Pons (tissue), 1 donor: Measurements from ENCODE around the gene C11orf16.
A peak's percentile ranks its signal among the peaks of the same experiment; 100 is the strongest.
"Not testable (repeated sequence)": the region's sequence is repeated elsewhere in the genome, so short reads cannot be mapped to it uniquely, and the experiment has no call there.

ENCODE experiments used
- DNase-seq: peaks from one replicate; pipeline ENCODE4 v3.0.0-alpha.2; 2016; ENCODE audit warnings: low spot score

Gene C11orf16

GRCh38 chr11:8935789-8936188 is 3.0 kb upstream of the C11orf16 start:
- not testable (repeated sequence) for DNase-seq

DNA sequence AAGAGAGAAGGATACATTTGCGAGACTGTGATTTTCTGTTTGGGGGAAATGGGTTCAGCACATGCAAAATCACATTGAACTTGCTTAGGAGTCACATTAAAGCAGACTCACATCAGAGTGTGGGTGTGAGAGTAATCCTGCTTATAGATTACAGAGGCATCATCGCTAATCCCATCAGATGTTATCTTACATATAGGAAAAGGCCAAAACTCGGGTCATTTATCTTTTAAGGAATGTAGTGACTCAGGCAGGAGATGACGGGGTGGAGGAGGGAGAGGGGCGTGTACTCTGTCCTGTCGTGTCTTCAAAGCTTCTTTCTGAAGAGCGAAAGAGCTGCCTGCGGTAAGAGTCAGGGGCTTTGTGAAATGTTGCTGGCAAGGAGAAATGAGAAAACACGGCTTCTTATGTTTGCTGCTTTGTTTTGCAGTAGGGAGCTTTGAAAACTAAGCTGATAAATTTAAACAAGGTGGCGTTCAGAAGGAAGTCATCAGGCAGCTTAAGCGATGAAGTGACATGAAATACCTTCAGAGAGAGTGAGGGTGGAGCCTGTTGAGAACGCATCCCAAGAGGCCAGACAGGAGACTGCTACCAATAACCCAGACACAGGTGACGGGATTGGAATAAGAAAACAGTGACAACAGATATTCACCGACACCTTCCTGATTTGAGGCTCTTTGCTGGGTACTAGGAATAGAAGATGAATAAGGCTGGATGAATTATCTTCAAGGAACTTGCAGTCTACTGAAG is 2.2 kb upstream of the C11orf16 start:
- no peak for DNase-seq

- no peak for DNase-seq
Observed at GRCh38 chr11:8933931-8934330, 1.2 kb upstream of the C11orf16 start.

DNA sequence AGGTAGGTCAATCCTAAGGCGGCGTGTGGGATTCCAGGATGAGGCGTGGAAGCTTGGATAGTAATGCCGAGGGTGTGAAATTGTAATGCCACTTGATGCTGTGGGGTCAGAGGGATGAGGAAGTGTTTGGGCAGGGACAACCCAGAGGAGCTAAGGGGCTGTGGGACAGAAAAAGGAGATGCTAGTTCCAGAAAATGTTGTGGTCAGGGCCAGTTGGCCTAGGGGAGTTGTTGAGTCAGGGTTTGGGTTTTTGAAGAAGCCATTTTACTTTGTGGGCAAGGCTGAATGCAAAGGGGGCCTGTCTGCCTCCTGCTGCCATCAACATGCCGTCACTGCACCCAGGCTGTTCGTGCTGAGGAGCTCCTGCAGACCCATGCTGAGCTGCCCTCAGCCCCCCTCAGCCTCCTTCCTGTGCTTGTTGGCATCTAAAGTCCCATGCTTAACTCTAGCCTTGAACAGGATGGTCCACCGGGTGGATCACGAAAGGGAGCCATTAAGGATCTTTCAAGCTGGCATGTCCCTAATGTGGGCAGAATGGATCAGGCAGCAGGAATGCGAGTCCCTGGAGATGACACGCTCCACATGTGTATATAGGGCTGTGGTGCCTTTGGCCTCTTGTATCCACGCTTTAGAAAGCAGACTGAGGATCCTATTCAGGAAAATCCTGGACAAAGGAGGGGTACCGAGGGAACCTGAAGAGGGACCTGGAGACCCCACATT is 2.1 kb downstream of the C11orf16 start:
- no peak for DNase-seq

- DNase-seq = no peak
Observed at GRCh38 chr11:8928981-8929615, 3.6 kb downstream of the C11orf16 start.

DNA sequence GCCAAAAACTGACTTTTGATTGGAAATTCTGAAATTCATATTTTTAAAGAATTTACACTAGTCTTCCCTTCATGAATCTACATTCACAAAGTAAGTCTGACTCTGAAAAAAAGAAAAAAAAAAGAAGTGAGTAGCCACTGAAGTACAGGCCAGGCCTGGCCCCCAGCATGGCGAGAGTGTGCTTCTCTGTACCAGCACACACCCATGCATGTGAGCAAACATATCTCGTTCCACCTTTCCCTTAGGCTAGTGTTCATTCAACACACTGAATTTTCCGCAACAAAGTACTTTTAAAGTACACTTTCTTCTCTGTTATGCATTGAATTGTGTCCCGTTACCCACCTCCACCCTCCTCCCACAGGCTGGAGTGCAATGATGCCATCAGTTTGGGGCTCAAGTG is 4.5 kb downstream of the C11orf16 start:
- DNase-seq = no peak

GRCh38 chr11:8927233-8927632 is 5.5 kb downstream of the C11orf16 start:
- DNase-seq = no peak

GRCh38 chr11:8926236-8926635 is 6.5 kb downstream of the C11orf16 start:
- DNase-seq = no peak

DNA sequence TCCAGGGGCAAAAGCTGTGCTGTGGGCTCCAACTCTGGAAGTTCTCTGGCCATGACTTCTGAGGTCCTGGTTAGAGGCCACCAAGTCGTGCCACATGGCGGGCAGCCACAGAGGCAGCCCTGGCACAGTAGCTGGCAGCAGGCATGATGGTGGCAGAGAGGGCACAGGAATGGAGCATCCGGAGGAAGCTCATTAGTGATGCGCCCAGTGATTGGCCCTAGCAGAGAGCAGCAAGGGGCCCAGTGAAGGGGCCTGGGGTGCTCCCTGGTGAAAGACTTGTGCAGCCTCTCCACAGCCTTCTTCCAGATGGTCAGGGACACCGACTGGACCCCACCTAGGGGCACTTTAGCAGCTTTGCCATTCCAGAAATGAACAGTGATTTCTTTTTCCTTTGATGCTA is 7.0 kb downstream of the C11orf16 start:
- DNase-seq = no peak

- DNase-seq = no peak
Observed at GRCh38 chr11:8922691-8923090, 10.1 kb downstream of the C11orf16 start.

- DNase-seq = no peak
Observed at GRCh38 chr11:8917157-8917825, 15.5 kb downstream of the C11orf16 start.

DNA sequence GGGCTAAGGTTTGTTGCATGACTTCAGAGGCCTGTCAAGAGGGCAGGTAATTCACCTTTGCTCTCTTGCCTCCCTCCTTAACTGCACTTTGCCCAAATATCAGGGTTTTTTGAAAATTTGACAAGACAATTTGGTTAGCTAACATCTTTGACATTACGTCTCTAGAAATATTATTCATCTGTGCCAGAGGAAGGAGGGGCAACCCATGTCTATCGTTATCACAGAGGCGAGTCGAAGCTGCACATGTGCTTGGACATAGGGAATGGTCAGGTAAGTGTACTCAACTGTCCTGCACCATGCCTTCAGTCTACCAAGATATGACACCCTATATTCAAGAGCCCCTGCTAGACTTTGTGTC is 18.1 kb downstream of the C11orf16 start:
- DNase-seq = no peak

GRCh38 chr11:8913961-8914660 is 18.6 kb downstream of the C11orf16 start:
- peak; percentile 77 for DNase-seq

- peak; percentile 96 for DNase-seq
Observed at GRCh38 chr11:8911029-8911823, 21.5 kb downstream of the C11orf16 start, which contains the start of gene AKIP1. Gene AKIP1, plus strand, starts transcription at chr11:8911189. Its CDS starts 261 bp downstream, at chr11:8911450.

DNA sequence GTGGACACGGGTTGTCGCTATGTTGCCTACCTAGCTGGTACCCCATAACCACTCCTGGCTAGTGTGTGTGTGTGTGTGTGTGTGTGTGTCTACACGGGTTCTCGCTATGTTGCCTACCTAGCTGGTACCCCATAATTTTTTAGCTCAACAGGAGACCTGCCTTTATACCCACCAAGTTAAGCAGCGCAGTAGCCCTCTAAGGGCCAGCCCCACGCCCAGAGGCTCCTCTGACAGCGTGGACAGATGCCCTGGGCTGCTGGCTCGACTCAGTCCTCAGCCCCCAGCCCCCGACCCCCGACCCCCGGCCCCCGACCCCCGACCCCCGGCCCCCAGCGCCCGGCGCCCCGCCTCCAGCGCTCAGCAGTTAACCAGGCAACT is 22.1 kb downstream of the C11orf16 start:
- DNase-seq = no peak

DNA sequence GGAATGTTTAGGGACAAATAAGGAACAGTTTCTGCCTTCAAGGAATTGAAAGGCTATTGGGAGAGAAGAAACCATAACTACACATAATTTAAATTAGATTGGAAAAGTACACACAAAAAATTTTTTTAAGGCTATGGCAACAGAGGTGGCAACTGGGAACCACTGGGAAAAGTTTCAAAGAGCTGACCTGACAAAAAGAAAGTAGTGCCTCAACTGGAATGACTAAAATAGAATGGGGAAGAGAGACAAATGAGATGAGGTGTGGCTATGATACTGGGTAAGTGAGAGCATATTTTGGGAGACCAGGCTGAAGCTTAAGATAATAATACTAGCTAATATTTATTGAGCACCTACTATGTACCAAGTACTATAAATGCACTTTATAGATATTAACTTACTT is 24.6 kb downstream of the C11orf16 start:
- DNase-seq = peak; percentile 40

- no peak for DNase-seq
Observed at GRCh38 chr11:8907116-8907515, 25.6 kb downstream of the C11orf16 start.

GRCh38 chr11:8905528-8906165 is 27.1 kb downstream of the C11orf16 start:
- DNase-seq = no peak

DNA sequence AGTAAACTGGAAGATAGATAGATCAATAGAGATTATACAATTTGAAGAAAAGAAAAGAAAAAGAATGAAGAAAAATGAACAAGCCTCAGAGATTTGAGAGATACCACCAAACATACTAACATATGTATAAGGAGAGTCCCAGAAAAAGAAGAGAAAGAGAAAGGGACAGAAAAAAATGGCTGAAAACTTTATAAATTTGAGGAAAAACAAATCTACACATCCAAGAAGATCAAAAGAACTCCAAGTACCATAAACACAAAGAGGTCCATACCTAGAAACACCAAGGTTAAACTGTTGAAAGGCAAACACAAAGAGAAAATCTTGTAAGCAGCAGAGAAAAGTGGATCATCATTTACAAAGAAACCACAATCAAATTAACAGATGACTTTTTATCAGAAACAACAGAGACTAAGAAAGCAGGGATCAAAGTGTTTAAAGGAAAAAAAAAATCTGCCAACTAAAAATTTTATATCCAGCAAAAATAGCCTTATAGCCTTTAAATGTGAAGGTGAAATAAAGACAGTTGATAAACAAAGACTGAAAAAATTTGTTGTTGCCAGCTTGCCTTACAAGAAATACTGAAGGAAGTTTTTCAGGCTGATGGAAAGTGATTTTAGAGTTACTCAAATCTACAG is 33.5 kb downstream of the C11orf16 start:
- no peak for DNase-seq

GRCh38 chr11:8891185-8891584 is 41.6 kb downstream of the C11orf16 start:
- DNase-seq = not testable (repeated sequence)
